Heart right ventricle (tissue), 16 donors: Measurements from ENCODE around the gene PATJ. TPM values are rescaled to one million over a fixed set of nuclear protein-coding genes. Genes with fewer than 3 reads are reported as not detected.

Source experiments
- ATAC-seq, 8 donors: fragments of 200-7000 bp; cut with Tn5 transposase; one replicate each; pipeline ENCODE4 v1.9.1; 2020; ENCODE audit warnings: mild to moderate bottlenecking in 8 of 8, moderate library complexity in 8 of 8, moderate number of reproducible peaks in 1 of 8
- DNase-seq, 2 donors: peaks; one replicate each; pipeline ENCODE4 v3.0.0-alpha.2; 2020
- H3K27ac ChIP-seq, 10 donors: fragments of 200-600 bp; sonication (generic) in 2 of 10; one replicate each; pipeline versions ENCODE4 v1.5.0 to v1.8.0; 2020 to 2022; ENCODE audit warnings: mild to moderate bottlenecking in 3 of 10
- H3K27me3 ChIP-seq, 7 donors: fragments of 200-600 bp; one replicate each; pipeline ENCODE4 v1.8.0; 2021 to 2022; ENCODE audit warnings: mild to moderate bottlenecking in 2 of 7
- H3K36me3 ChIP-seq, 9 donors: fragments of 200-600 bp; sonication (generic) in 1 of 9; one replicate each; pipeline versions ENCODE4 v1.5.0 to v1.8.0; 2020 to 2022; ENCODE audit warnings: mild to moderate bottlenecking in 2 of 9
- H3K4me1 ChIP-seq, 9 donors: fragments of 200-600 bp; sonication (generic) in 1 of 9; one replicate each; pipeline versions ENCODE4 v1.5.0 to v1.8.0; 2020 to 2022; ENCODE audit warnings: mild to moderate bottlenecking in 4 of 9
- H3K4me3 ChIP-seq, 10 donors: fragments of 200-600 bp; sonication (generic) in 2 of 10; one replicate each; pipeline versions ENCODE4 v1.5.0 to v1.8.0; 2020 to 2022; ENCODE audit warnings: mild to moderate bottlenecking in 7 of 10, moderate library complexity in 2 of 10
- H3K9me3 ChIP-seq, 11 donors: fragments of 200-600 bp in 10 of 11; sonication (generic) in 2 of 11; one replicate each; pipeline versions ENCODE4 v1.5.0 to v1.8.0; 2013 to 2022; ENCODE audit warnings: mild to moderate bottlenecking in 2 of 11, control low read depth in 1 of 11, moderate library complexity in 1 of 11
- WGBS, 2 donors: extraction: QIAGEN DNeasy Blood & Tissue Kit; methylation state at CpG; one replicate each; pipeline ENCODE4 v1.1.7; 2013; ENCODE audit warnings: inconsistent platforms in 1 of 2; 5-methylcytosine and 5-hydroxymethylcytosine counted together
- intact Hi-C, 10 donors: fragments of 100-400 bp; cut with DNase I; formaldehyde crosslinking; loops; one replicate each; pipeline versions ENCODE4 v1.11.1 to v1.14.2; 2022
- polyA plus RNA-seq, 2 donors: library from polyadenylated mRNA; stranded (reverse); fragments of 200-250 nt; gene quantifications; one replicate each; pipeline ENCODE4 v1.2.3, GENCODE V29; 2013
- total RNA-seq, 10 donors: library from RNA; stranded (reverse); fragmentation: NEBNext Ultra II Directional in 3 of 10; extraction: Animal tissue kit (Norgen Biotek cat#: 25700) in 3 of 10; gene quantifications; one replicate each; pipeline versions ENCODE4 v1.2.1 to v1.2.4, GENCODE V29; 2021 to 2023
- TF ChIP-seq, protein P1 (sequence below), 9 donors: fragments of 200-600 bp; sonication (generic) in 2 of 9; IDR thresholded peaks; one replicate each; pipeline versions ENCODE4 v1.5.0 to v1.8.0; 2021 to 2022; ENCODE audit warnings: antibody characterized with exemption in 9 of 9, mild to moderate bottlenecking in 5 of 9, moderate library complexity in 1 of 9
- donor health status: Arrhythmogenic right ventricular cardiomyopathy.
- donor health status: ischemic (EF 13 %, LVEDD 7.1; RV severe dilation, severe dysfunction).
- donor health status: healthy with polysubstance abuse.
- donor health status: DM: no; HTN: yes; CAD: no.
- donor health status: DM: no; HTN: no; CAD: no.
- donor health status: ischemic (EF 25% LVEDD 6.9; RV normal size, moderate dysfunction).
- donor health status: ischemic (EF 25% LVEDD 5.7; RV mildly dilated, moderate dysfunction).
- donor health status: healthy.
- donor health status: DM: yes; HTN: yes; CAD: no.
- donor health status: Ischemic cardiomyopathy.
- donor health status: ischemic (EF 35%, LVEDD 5.7; RV mildly dilated, moderate dysfunction).
- donor health status: nonischemic (EF 11% LVEDD 7.7; RV severe dilation, severe dysfunction).
- donor health status: DM: yes; HTN: yes; CAD: no.
- donor health status: PGD.
- donor health status: ischemic (EF 29% LVEDD 5.4; RV normal size, mild dysfunction).
- donor health status: nonischemic (EF 23%, LVEDD 6.1; RV moderate dilation, normal function).

PATJ gene
- total and polyA plus RNA-seq, 12 donors: 3.7 to 213 (median 119) TPM

DNA sequence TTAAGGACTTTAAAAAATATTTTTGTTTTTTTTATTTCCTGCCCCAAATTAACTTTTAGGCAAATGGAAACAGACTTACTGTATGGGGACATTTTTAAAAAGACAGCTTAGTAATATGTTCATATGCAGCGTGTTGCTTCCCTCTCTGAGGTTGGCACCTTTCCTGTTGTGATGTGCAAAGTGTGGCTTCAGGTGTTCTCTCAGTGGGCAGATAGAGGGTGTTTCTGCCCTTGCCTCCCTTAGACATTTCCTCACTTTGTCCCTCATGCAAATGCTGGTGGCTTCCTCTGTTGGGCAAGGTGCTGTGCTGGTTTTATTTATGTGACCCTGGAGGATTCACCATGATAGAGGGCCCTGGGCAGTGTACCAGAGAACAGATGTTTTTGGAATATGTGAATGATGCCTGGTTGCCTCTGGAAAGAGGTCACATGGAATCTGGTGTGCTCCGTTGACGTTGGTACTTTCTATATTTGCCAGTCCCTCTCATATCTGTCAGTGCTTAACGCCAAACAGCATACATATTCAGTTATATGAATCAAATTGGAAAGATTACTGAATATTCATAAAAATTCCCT is 123.5 kb downstream of the PATJ start:
- intact Hi-C loops: loop anchor here in 1 of 10 donors (10.0 kb wide), 1 partner anchor 199 kb away; no protein-coding TSS in a partner anchor
- ATAC-seq: peak; percentile 16 to 92 (median 74)

DNA sequence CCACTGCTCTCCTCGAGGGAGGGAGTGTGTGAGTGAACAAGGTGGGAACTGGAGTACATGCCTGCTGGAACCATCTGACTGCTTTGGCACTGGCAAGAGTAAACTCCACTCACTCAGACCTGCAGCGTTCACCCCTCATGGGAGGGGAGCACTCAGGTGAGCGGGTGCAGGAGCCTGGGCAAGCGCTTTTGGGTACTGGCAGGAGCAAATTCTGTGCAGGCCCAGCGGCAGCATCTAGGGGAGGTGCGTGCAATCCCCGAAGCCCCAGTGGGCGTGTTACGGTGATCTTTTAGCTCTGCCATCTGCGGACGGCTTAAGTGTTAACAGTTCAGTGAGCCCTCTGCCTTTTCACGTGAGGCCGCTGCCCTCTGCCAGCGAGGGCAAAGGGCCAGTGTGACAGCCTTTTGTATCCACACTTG is 127.4 kb downstream of the PATJ start:
- Histone ChIP-seq H3K36me3 (peaks cover 0 to 6% (median 0%) of the 10 kb centered on the region in 9 donors), H3K27ac (peak overlapping the region in 9 of 10 donors; percentile 26 to 84 (median 72)), H3K27me3 (no peaks in the 10 kb centered on the region), H3K4me1 (peaks cover 0 to 13% (median 0%) of the 10 kb centered on the region in 9 donors), H3K4me3 (no peak overlapping the region), H3K9me3 (peaks cover 0 to 17% (median 0%) of the 10 kb centered on the region in 11 donors)
- TF ChIP-seq, protein P1, sequence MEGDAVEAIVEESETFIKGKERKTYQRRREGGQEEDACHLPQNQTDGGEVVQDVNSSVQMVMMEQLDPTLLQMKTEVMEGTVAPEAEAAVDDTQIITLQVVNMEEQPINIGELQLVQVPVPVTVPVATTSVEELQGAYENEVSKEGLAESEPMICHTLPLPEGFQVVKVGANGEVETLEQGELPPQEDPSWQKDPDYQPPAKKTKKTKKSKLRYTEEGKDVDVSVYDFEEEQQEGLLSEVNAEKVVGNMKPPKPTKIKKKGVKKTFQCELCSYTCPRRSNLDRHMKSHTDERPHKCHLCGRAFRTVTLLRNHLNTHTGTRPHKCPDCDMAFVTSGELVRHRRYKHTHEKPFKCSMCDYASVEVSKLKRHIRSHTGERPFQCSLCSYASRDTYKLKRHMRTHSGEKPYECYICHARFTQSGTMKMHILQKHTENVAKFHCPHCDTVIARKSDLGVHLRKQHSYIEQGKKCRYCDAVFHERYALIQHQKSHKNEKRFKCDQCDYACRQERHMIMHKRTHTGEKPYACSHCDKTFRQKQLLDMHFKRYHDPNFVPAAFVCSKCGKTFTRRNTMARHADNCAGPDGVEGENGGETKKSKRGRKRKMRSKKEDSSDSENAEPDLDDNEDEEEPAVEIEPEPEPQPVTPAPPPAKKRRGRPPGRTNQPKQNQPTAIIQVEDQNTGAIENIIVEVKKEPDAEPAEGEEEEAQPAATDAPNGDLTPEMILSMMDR (IDR thresholded peaks at IDR 0.05): no peak
- intact Hi-C loops: loop anchor here in 4 of 10 donors (1.0 to 10.0 kb wide), 3 partner anchors 185 to 200 kb away; no protein-coding TSS in a partner anchor
- ATAC-seq (peak; percentile 74 to 89 (median 80)), DNase-seq (peak; percentile 23 to 47)
- WGBS, 2 donors: 45 to 72% methylated on average over 14 of the region's 14 CpGs

More for the DNA sequence above, 123.5 kb downstream of the PATJ start:
- Histone ChIP-seq H3K27me3 (no peaks in the 10 kb centered on the region), H3K27ac (peak overlapping the region in 7 of 10 donors; percentile 1 to 44 (median 30)), H3K4me3 (no peak overlapping the region), H3K36me3 (peaks cover 0 to 13% (median 0%) of the 10 kb centered on the region in 9 donors), H3K4me1 (peaks cover 0 to 13% (median 0%) of the 10 kb centered on the region in 9 donors), H3K9me3 (peaks cover 0 to 7% (median 0%) of the 10 kb centered on the region in 11 donors)
- WGBS, 2 donors: 56 to 66% methylated on average over 4 of the region's 4 CpGs
- peak in 1 of 2 donors; percentile 14 for DNase-seq
- TF ChIP-seq, protein P1 (IDR thresholded peaks at IDR 0.05): no peak

DNA sequence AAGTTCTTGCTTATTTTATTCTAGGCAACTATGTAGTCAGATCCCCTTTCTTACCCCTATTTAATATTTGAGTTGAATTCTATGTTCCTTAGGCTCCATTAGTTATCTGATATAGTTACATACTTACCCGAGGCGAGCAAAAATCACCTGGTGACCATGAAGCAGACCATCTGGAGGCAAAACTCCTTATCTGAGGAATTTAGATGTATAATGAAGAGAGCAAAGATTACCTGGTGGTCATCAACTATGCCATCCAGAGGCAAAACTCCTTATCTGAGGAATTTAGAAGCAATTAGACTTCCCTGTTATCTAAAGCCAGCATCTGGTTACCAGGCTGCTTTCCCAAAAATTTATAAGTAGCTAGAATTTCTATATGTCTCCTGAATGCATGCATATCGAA is 129.9 kb downstream of the PATJ start:
- Histone ChIP-seq H3K27ac (no peak overlapping the region), H3K36me3 (peaks cover 0 to 8% (median 0%) of the 10 kb centered on the region in 9 donors), H3K4me1 (peaks cover 0 to 9% (median 0%) of the 10 kb centered on the region in 9 donors), H3K27me3 (no peaks in the 10 kb centered on the region), H3K4me3 (no peak overlapping the region), H3K9me3 (peaks cover 0 to 17% (median 0%) of the 10 kb centered on the region in 11 donors)
- intact Hi-C loops: loop anchor here in 3 of 10 donors (1.0 to 10.0 kb wide), 3 partner anchors 15 to 193 kb away; no protein-coding TSS in a partner anchor
- DNase-seq (no peak), ATAC-seq (no peak)
- WGBS, 2 donors: 81 to 88% methylated on average over 3 of the region's 3 CpGs
- TF ChIP-seq, protein P1 (IDR thresholded peaks at IDR 0.05): no peak

DNA sequence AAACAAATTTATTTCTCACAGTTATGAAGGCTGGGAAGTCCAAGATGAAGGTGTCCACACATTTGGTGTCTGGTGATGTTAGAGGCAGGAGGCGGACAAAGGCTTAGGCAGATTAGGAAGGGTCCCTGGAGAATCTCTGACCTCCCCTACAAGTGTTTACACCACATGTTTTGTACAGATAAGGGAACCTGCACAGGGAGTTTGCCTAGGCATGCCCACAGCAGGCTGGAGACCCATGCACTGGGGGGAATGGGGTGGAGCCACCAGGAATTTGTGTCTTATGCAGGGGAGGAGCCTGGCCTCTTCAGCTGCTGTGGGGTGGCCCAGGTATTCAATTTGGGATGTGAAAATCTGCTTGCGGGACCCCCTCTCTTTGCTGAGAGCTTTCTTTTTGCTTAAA is 131.3 kb downstream of the PATJ start:
- intact Hi-C loops: loop anchor here in 2 of 10 donors (10.0 kb wide), 2 partner anchors 181 to 191 kb away; no protein-coding TSS in a partner anchor

More for the DNA sequence above, 131.3 kb downstream of the PATJ start:
- peaks cover 0 to 9% (median 0%) of the 10 kb centered on the region in 9 donors for H3K4me1 ChIP-seq
- H3K27ac ChIP-seq: no peak overlapping the region
- DNase-seq: no peak
- peaks cover 0 to 8% (median 0%) of the 10 kb centered on the region in 9 donors for H3K36me3 ChIP-seq
- WGBS, 2 donors: 100% methylated on average over 2 of the region's 2 CpGs
- H3K4me3 ChIP-seq: no peak overlapping the region
- H3K9me3 ChIP-seq: peaks cover 0 to 17% (median 0%) of the 10 kb centered on the region in 11 donors
- TF ChIP-seq, protein P1 (IDR thresholded peaks at IDR 0.05): no peak
- H3K27me3 ChIP-seq: no peaks in the 10 kb centered on the region
- no peak for ATAC-seq
